Measurements from ENCODE around the gene OSCAR.

DNA sequence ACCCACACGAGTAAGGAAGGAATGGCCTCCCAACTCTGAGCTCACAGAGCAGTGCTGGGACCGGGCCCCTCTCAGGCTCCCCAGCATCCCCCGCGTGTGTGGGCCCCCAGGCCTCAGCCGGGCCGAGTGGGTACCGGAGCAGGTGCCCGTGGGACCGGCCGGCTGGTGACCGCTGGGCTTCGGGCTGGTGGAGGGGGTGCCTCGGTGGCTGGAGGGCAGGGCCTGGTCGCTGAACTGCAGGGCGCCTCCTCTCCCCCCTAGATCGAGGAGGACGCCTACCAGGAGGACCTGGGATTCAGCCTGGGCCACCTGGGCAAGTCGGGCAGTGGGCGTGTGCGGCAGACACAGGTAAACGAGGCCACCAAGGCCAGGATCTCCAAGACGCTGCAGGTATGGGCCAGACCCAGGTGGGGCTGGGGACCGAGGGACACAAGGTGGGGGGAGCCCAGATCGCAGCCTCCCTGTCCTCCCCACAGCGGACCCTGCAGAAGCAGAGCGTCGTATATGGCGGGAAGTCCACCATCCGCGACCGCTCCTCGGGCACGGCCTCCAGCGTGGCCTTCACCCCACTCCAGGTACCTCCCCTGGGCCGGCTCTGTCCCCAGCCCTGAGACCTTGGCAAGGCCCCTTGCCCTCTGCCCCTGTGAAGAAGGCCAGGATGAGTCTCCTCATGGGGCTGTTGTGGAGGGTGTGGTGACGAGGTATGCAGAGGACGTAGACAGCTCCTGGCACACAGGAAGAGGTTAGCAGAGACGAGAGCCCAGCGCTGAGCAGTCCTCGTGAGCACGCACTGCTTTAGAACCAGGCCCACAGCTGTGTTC is 28.4 kb upstream of the OSCAR start:
- TF ChIP-seq, protein P1, sequence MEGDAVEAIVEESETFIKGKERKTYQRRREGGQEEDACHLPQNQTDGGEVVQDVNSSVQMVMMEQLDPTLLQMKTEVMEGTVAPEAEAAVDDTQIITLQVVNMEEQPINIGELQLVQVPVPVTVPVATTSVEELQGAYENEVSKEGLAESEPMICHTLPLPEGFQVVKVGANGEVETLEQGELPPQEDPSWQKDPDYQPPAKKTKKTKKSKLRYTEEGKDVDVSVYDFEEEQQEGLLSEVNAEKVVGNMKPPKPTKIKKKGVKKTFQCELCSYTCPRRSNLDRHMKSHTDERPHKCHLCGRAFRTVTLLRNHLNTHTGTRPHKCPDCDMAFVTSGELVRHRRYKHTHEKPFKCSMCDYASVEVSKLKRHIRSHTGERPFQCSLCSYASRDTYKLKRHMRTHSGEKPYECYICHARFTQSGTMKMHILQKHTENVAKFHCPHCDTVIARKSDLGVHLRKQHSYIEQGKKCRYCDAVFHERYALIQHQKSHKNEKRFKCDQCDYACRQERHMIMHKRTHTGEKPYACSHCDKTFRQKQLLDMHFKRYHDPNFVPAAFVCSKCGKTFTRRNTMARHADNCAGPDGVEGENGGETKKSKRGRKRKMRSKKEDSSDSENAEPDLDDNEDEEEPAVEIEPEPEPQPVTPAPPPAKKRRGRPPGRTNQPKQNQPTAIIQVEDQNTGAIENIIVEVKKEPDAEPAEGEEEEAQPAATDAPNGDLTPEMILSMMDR (IDR thresholded peaks at IDR 0.05), result no peak
- TF ChIP-seq POLR2A (IDR thresholded peaks at IDR 0.05), result no peak

Measured in uterus (tissue), 2 donors.